ENCODE data around the gene MBNL1. TPM values are rescaled to one million over a fixed set of nuclear protein-coding genes. Genes with fewer than 3 reads are reported as not detected.

The MBNL1 gene
- total and polyA plus RNA-seq, 2 of the 13 experiments (the other 11 are each of a cell fraction or from before 2014, with no cell fraction given): 27.1 to 55.4 TPM

DNA sequence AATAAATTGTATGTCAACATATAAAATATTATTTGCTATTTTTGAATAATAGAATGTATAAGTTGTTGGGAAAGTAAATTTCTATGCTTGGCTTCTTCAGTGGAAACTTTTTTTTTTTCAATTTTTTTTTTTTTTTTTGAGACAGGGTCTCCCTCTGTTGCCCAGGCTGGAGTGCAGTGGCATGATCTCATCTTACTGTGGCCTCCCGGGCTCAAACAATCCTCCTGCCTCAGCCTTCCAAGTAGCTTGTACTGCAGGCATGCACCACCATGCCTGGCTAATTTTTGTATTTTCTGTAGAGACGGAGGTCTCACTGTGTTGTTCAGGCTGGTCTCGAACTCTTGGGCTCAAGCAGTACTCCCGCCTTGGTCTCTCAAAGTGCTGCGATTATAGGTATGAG is 16.8 kb downstream of the MBNL1 start:
- intact Hi-C loops (cut with micrococcal nuclease; ENCODE audit: unreplicated experiment): no loop called here
- Histone ChIP-seq H3K36me3 (replicated peaks in 1 of 2; ENCODE audit: control insufficient read depth in 1 of 2, insufficient read depth in 2 of 2, low read length in 2 of 2) (no peaks in the 10 kb centered on the region), H3K4me2 (ENCODE audit: low read depth, low read length) (no peak overlapping the region), H3K27ac (ENCODE audit: extremely low read length, insufficient read depth, low read length) (no peak overlapping the region), H3K9me3 (ENCODE audit: low read length) (no peaks in the 10 kb centered on the region), H3K4me1 (ENCODE audit: insufficient read depth, low read length) (peaks cover 30% of the 10 kb centered on the region), H3K9ac (ENCODE audit: insufficient read depth, low read depth, low read length) (no peak overlapping the region), H3K79me2 (ENCODE audit: insufficient read depth, low read length) (peaks cover 92% of the 10 kb centered on the region), H4K20me1 (ENCODE audit: insufficient read depth, low read length) (peaks cover 5% of the 10 kb centered on the region; the same call in 1 of the 2 replicates), H2AFZ (ENCODE audit: low read length) (no peak overlapping the region), H3K4me3 (replicated peaks in 1 of 3; ENCODE audit: insufficient read depth in 1 of 3, low read depth in 2 of 3, low read length in 3 of 3) (no peak overlapping the region), H3K27me3 (ENCODE audit: control insufficient read depth in 1 of 2, insufficient read depth in 2 of 2, low read length in 2 of 2) (no peaks in the 10 kb centered on the region)
- in situ Hi-C loops (cut with HindIII; ENCODE audit: extremely low pct_ligation_motif_present, low pct_unique_long_range_greater_than_20kb): no loop called here
- FAIRE-seq (no peak), DNase-seq (ENCODE audit: low spot score) (no peak), ATAC-seq (no peak)
- POLR2A ChIA-PET: no interaction called here
- BruUV-seq (replicated peaks): no TSS peak
- CTCF ChIA-PET (ENCODE audit: low intra/inter-chr PET ratio, low total read pairs): no interaction called here
- TF ChIP-seq, protein P1, sequence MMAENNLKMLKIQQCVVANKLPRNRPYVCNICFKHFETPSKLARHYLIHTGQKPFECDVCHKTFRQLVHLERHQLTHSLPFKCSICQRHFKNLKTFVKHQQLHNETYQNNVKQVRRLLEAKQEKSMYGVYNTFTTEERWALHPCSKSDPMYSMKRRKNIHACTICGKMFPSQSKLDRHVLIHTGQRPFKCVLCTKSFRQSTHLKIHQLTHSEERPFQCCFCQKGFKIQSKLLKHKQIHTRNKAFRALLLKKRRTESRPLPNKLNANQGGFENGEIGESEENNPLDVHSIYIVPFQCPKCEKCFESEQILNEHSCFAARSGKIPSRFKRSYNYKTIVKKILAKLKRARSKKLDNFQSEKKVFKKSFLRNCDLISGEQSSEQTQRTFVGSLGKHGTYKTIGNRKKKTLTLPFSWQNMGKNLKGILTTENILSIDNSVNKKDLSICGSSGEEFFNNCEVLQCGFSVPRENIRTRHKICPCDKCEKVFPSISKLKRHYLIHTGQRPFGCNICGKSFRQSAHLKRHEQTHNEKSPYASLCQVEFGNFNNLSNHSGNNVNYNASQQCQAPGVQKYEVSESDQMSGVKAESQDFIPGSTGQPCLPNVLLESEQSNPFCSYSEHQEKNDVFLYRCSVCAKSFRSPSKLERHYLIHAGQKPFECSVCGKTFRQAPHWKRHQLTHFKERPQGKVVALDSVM (CRISPR knock-in tag; IDR thresholded peaks at IDR 0.05): peak; percentile 21; the same call in 1 of the 2 replicates
- TF ChIP-seq, protein P2, sequence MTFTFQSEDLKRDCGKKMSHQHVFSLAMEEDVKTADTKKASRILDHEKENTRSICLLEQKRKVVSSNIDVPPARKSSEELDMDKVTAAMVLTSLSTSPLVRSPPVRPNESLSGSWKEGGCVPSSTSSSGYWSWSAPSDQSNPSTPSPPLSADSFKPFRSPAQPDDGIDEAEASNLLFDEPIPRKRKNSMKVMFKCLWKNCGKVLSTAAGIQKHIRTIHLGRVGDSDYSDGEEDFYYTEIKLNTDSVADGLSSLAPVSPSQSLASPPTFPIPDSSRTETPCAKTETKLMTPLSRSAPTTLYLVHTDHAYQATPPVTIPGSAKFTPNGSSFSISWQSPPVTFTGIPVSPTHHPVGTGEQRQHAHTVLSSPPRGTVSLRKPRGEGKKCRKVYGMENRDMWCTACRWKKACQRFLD (CRISPR knock-in tag; IDR thresholded peaks at IDR 0.05; ENCODE audit: borderline replicate concordance): no peak
- no peak for TF ChIP-seq MIER2 (CRISPR knock-in tag; IDR thresholded peaks at IDR 0.05)
- TF ChIP-seq, protein P3, sequence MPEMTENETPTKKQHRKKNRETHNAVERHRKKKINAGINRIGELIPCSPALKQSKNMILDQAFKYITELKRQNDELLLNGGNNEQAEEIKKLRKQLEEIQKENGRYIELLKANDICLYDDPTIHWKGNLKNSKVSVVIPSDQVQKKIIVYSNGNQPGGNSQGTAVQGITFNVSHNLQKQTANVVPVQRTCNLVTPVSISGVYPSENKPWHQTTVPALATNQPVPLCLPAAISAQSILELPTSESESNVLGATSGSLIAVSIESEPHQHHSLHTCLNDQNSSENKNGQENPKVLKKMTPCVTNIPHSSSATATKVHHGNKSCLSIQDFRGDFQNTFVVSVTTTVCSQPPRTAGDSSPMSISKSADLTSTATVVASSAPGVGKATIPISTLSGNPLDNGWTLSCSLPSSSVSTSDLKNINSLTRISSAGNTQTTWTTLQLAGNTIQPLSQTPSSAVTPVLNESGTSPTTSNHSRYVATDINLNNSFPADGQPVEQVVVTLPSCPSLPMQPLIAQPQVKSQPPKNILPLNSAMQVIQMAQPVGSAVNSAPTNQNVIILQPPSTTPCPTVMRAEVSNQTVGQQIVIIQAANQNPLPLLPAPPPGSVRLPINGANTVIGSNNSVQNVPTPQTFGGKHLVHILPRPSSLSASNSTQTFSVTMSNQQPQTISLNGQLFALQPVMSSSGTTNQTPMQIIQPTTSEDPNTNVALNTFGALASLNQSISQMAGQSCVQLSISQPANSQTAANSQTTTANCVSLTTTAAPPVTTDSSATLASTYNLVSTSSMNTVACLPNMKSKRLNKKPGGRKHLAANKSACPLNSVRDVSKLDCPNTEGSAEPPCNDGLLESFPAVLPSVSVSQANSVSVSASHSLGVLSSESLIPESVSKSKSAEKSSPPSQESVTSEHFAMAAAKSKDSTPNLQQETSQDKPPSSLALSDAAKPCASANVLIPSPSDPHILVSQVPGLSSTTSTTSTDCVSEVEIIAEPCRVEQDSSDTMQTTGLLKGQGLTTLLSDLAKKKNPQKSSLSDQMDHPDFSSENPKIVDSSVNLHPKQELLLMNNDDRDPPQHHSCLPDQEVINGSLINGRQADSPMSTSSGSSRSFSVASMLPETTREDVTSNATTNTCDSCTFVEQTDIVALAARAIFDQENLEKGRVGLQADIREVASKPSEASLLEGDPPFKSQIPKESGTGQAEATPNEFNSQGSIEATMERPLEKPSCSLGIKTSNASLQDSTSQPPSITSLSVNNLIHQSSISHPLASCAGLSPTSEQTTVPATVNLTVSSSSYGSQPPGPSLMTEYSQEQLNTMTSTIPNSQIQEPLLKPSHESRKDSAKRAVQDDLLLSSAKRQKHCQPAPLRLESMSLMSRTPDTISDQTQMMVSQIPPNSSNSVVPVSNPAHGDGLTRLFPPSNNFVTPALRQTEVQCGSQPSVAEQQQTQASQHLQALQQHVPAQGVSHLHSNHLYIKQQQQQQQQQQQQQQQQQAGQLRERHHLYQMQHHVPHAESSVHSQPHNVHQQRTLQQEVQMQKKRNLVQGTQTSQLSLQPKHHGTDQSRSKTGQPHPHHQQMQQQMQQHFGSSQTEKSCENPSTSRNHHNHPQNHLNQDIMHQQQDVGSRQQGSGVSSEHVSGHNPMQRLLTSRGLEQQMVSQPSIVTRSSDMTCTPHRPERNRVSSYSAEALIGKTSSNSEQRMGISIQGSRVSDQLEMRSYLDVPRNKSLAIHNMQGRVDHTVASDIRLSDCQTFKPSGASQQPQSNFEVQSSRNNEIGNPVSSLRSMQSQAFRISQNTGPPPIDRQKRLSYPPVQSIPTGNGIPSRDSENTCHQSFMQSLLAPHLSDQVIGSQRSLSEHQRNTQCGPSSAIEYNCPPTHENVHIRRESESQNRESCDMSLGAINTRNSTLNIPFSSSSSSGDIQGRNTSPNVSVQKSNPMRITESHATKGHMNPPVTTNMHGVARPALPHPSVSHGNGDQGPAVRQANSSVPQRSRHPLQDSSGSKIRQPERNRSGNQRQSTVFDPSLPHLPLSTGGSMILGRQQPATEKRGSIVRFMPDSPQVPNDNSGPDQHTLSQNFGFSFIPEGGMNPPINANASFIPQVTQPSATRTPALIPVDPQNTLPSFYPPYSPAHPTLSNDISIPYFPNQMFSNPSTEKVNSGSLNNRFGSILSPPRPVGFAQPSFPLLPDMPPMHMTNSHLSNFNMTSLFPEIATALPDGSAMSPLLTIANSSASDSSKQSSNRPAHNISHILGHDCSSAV (CRISPR knock-in tag; IDR thresholded peaks at IDR 0.05; ENCODE audit: borderline replicate concordance): no peak
- TF ChIP-seq, protein P4, sequence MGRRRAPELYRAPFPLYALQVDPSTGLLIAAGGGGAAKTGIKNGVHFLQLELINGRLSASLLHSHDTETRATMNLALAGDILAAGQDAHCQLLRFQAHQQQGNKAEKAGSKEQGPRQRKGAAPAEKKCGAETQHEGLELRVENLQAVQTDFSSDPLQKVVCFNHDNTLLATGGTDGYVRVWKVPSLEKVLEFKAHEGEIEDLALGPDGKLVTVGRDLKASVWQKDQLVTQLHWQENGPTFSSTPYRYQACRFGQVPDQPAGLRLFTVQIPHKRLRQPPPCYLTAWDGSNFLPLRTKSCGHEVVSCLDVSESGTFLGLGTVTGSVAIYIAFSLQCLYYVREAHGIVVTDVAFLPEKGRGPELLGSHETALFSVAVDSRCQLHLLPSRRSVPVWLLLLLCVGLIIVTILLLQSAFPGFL (CRISPR knock-in tag; IDR thresholded peaks at IDR 0.05): no peak
- 97% methylated on average over 5 of the region's 5 CpGs for WGBS (ENCODE audit: low lambda C conversion rate)
